ENCODE data around the gene TMEM187.
"Not testable (repeated sequence)": the region's sequence is repeated elsewhere in the genome, so short reads cannot be mapped to it uniquely, and the experiment has no call there.

Gene TMEM187

DNA sequence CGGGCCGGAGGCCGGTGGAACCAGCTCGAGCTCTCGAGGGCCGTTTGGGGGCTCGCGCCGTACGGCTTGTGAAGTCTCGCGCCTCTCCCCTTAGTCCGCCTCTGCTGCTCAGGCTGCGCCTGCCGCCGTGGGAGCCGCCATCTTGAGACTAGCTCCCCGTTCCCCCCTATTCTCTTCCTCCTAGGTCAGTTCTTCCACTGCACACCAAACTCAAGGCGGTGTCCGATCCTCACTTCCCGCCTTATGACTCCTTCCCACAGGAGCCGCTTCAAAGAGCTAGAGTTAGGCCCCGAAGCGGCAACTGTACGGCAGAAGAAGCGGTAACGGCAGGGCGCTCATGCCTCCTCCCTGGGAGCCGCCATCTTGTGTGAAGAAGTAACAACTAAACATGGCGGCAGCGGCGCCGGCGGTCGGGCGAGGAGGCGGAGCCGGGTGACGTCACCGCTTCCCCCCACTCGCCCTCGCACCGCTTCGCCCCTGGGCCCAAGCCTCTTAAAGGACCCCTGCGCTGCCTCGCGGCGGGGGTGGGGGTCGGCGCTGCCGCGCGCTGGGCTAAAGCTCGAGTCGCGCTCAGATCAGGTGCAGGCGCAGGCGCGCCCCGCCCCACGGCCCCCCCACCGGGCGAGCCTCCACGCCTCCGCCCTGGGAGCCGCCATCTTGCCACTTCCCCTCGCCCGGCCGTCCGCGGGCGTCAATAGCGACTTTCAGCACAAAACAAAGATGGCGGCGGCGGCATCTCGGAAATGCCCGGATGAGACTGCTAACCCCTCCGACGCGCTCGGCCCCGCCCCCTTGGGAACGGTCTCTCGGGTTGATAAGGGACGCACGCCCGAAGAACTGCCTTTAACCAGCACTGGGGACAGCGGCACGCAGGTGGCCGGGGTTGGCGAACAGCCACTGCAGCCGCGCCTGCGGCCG is 845 bp upstream of the TMEM187 start, which contains the start of gene HCFC1:
Gene HCFC1, minus strand, starts transcription at position 369 of the 918 bp plus-strand sequence. CDS start 978 bp downstream, outside the sequence.
- peak; percentile 87 for DNase-seq (ENCODE audit: low read depth)

GRCh38 chrX:153973127-153974002 is 811 bp downstream of the TMEM187 start:
- no peak for DNase-seq (ENCODE audit: low read depth)

DNA sequence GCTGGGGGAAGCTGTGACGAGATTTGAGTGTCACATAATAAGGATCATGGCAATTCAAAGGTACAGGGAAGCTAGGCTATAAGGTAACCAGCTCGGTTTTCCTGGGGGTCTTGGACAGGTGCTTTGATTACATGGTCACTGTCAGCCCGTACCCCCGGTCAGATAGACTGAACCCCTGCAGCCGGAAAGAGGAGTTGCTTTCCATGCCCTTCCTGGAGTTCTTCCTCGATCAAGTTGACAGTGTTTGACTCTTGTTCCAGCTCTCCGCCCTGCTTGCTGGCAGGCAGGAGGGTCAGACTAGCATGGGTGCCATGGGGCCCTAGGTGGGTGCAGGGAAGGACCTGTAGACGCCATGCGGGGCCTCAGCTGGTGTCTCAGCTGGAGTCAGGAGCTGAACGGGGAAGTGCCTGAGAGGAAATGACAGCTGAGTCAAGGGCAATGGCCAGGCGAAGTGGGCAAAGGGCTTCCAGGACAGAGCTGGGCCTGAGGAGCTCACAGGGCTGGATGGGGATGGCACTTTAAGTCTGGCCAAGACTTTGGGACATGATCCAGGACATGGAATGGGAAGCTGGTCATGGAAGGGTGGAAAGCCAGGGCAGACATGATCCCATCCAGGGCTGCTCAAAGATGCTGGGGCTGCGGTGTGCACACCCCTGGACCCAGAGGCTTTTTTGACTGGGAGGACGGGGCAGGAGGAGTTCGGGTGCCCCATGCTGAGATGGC is 1.6 kb downstream of the TMEM187 start:
- DNase-seq (ENCODE audit: low read depth): no peak

- no peak for DNase-seq (ENCODE audit: low read depth)
Measured at GRCh38 chrX:153974726-153975286, 2.3 kb downstream of the TMEM187 start.

GRCh38 chrX:153980394-153980793 is 7.8 kb downstream of the TMEM187 start:
- not testable (repeated sequence) for DNase-seq (ENCODE audit: low read depth)

GRCh38 chrX:153981231-153981630 is 8.7 kb downstream of the TMEM187 start:
- no peak for DNase-seq (ENCODE audit: low read depth)

- peak; percentile 74 for DNase-seq (ENCODE audit: low read depth)
Measured at GRCh38 chrX:153981771-153982533, 9.4 kb downstream of the TMEM187 start.

DNA sequence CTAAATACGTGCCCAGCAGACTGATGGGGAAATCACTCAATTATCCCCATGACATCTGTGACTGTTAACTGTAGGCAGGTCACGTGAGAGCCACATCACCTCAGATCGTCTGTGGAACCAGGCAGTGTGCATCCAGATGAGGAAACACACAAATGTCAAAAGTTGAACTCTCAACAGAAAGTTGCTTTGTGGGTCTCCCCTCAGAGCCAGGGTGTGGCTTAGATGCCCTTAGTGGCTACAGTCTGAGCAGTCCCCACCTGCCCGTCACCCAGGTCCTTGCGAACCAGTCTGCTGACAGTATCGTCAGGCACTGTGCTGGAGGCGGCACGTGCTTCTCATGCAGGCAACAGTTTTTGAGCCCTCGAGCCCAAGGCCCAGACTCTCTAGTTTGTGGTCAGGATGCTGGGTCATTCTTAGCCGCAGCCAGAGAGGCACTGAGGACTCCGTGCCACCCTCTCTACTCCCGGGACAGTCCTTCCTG is 10.8 kb downstream of the TMEM187 start:
- no peak for DNase-seq (ENCODE audit: low read depth)

GRCh38 chrX:153984351-153985178 is 12.0 kb downstream of the TMEM187 start:
- DNase-seq (ENCODE audit: low read depth): no peak

DNA sequence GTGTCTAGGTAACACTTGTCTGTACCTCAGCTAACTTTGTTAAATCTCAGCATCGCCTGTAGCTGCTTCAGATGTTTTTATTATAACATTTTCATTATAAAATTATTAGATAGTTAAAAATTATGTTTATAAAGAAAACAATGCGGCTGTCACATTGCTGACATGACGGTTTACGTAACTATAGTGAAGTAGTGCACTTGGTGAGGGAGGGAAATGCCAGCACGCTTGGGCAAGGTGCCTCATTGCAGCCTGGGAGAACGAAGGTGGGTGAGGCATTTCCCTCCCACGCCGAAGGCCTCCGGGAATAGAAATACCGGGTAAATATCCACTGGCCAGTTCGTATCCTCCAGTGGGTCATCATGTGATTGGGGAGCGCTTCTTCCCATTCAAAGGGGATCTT is 15.9 kb downstream of the TMEM187 start:
- no peak for DNase-seq (ENCODE audit: low read depth)

DNA sequence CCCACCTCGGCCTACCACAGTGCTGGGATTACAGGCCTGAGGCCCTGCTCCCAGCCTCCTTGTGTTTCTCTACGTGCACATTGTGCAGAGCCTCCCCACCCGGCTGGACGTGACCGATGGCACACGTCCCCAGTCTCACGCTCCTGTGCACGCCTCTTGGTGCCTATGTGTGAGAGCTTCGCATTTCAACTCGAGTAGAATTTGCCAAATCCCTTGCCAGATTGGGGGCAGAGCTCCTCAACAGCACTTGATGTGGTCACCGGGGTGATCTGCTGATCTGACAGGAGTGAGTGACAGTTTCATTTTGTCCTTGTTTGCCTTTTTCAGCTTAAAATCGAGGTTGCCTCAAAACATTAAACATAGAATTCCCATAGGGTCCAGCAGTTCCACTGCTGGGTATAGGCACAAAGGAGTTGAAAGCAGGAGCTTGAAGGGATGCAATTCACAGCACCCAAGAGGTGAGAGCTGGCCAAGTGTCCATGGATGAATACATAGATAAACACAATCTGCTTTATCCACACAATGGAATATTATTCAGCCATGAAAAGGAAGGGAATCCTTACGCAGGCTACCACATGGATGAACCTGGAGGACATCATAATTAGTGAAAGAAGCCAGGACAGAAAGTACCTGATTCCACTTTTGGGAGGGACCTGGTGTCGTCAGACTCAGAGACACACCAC is 17.6 kb downstream of the TMEM187 start:
- DNase-seq (ENCODE audit: low read depth): no peak

DNA sequence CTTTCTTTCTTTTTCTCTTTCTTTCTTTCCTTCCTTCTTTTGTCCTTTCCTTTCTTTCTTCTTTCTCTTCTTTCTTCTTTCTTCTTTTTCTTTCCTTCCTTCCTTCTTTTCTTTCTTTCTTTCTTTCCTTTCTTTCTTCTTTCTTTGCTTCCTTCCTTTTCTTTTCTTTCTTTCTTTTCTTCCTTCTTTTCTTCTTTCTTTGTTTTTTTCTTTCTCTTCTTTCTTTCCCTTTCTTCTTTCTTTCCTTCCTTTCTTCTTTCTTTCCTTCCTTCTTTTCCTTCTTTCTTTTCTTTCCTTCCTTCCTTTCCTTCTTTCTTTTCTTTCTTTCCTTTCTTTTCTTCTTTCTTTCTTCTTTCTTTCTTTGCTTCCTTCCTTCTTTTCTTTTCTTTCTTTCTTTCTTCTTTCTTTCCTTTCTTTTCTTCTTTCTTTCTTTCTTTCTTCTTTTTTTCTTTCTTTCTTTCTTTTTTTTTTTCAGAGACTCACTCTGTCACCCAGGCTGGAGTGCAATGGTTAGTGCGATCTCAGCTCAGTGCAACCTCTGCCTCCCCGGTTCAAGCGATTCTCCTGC is 18.5 kb downstream of the TMEM187 start:
- DNase-seq (ENCODE audit: low read depth): no peak

- DNase-seq (ENCODE audit: low read depth): no peak
Measured at GRCh38 chrX:153992180-153992579, 19.6 kb downstream of the TMEM187 start.

DNA sequence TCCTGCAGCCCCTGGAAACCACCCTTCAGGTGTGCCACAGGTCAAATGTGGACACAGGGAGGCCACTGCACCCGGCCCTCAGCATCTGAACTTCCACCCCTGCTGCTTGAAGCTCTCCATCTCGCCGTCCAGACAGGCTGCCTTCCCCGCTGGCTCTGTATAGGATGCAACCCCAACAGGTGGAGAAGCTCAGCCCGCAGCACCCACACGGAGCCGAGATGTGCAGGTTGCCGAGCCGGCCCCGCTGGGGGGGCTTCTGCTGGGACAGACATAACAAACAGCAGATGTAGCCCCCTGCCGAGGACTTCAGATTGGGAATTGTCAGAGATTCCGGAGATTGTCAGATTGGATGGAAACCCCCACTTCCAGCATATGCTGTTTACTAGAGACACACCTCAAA is 20.5 kb downstream of the TMEM187 start:
- DNase-seq (ENCODE audit: low read depth): no peak

DNA sequence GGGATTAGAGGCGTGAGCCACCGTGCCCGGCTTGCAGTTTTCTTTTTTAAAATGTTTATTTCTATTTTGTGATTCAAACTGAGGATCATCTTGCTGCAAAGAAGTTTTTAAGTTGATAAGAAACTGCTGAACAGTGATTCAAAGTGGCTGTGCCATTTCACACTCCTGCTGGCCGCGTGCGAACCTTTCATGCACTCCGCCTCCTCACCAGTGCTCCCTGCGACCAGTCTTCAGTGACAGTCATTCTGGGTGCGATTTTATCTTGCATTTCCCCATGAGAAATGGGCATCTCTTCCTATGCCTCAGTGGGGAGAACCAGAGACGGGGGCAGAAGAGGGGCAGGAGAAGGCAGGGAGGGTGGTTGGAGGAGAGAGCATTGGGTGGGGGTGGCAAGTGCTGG is 21.4 kb downstream of the TMEM187 start:
- DNase-seq (ENCODE audit: low read depth): no peak

DNA sequence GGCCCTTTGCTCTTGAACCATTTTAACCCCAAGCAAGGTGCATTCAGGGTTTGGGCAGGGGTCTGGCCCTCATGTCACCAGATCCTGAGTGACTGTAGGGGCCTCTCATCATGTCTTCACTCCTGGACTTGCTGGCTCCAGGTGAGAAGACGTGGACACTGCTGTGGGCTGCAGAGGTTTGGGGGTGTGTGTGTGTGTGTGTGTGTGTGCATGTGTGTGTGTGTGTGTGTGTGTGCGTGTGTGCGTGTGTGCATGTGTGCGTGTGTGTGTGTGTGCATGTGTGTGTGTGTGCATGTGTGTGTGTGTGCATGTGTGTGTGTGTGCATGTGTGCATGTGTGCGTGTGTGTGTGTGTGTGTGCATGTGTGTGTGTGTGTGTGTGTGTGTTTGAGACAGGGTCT is 21.8 kb downstream of the TMEM187 start:
- not testable (repeated sequence) for DNase-seq (ENCODE audit: low read depth)

DNA sequence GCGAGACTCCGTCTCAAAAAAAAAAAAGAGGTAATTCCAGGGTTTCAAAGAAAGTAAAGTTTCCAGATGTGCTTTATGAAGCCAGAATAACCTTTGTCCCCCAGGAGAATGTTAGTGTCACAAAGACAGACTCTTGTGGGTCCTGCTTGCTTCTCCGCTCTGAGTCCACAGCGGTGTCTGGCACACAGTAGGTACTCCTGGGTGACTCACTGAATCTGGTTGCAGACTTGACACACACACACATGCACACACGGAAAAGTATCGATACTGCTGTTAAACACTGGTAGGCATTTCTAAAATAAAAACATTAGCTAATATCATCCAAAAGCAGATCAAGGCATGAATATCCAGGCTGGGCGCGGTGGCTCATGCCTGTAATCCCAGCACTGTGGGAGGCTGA is 22.9 kb downstream of the TMEM187 start:
- no peak for DNase-seq (ENCODE audit: low read depth)

GRCh38 chrX:153999359-154000037 is 26.9 kb downstream of the TMEM187 start:
- no peak for DNase-seq (ENCODE audit: low read depth)

Measured in fibroblast of gingiva (primary cell).